H9 (cell line): Measurements from ENCODE around the gene NKIRAS1. TPM values are rescaled to one million over a fixed set of nuclear protein-coding genes. Genes with fewer than 3 reads are reported as not detected.

ENCODE experiments used
- DNase-seq: peaks from one replicate; pipeline ENCODE4 v3.0.0-alpha.2; 2017
- H2AFZ ChIP-seq: one replicate; pipeline ENCODE4 v1.6.1; 2013; ENCODE audit warnings: mild to moderate bottlenecking, low read length, control low read depth, moderate library complexity
- H2AK5ac ChIP-seq: 2 replicates; pipeline ENCODE4 v1.6.1; 2013; ENCODE audit warnings: low read length, control low read depth, mixed read lengths; ENCODE audit not compliant: insufficient read length
- H2BK120ac ChIP-seq: one replicate; pipeline ENCODE4 v1.6.1; 2013; ENCODE audit warnings: low read depth, mild to moderate bottlenecking, low read length, control low read depth, inconsistent platforms; ENCODE audit not compliant: poor library complexity, severe bottlenecking
- H2BK12ac ChIP-seq: 2 replicates; pipeline ENCODE4 v1.6.1; 2013; ENCODE audit warnings: low read length, control low read depth, mixed read lengths, low read depth; ENCODE audit not compliant: insufficient read length
- H2BK15ac ChIP-seq: 2 replicates; pipeline ENCODE4 v1.6.1; 2013; ENCODE audit warnings: low read depth, low read length, control low read depth
- H2BK20ac ChIP-seq: one replicate; pipeline ENCODE4 v1.6.1; 2013; ENCODE audit warnings: low read depth, mild to moderate bottlenecking, low read length, control low read depth, inconsistent platforms; ENCODE audit not compliant: poor library complexity, severe bottlenecking
- H2BK5ac ChIP-seq: 2 replicates; pipeline ENCODE4 v1.6.1; 2013; ENCODE audit warnings: low read length, control low read depth, mixed read lengths; ENCODE audit not compliant: insufficient read length
- H3K14ac ChIP-seq: 2 replicates; pipeline ENCODE4 v1.6.1; 2013; ENCODE audit warnings: low read length, control low read depth; ENCODE audit not compliant: insufficient read depth
- H3K18ac ChIP-seq: 2 replicates; pipeline ENCODE4 v1.6.1; 2013; ENCODE audit warnings: low read depth, mild to moderate bottlenecking, mixed read lengths, low read length, control low read depth; ENCODE audit not compliant: insufficient read length
- H3K23ac ChIP-seq: 2 replicates; pipeline ENCODE4 v1.6.1; 2013; ENCODE audit warnings: low read length, control low read depth, mixed read lengths, low read depth; ENCODE audit not compliant: insufficient read length
- H3K23me2 ChIP-seq: 2 replicates; pipeline ENCODE4 v1.6.1; 2013; ENCODE audit warnings: low read depth, mild to moderate bottlenecking, mixed read lengths, low read length, control low read depth; ENCODE audit not compliant: insufficient read length, poor library complexity, severe bottlenecking
- H3K27ac ChIP-seq: 2 replicates; pipeline ENCODE4 v1.5.1; 2013; ENCODE audit warnings: low read length, control low read depth, mixed read lengths, low read depth; ENCODE audit not compliant: insufficient read length
- H3K27me3 ChIP-seq: 2 replicates; pipeline ENCODE4 v1.6.1; 2013; ENCODE audit warnings: low read length, control low read depth, inconsistent platforms; ENCODE audit not compliant: insufficient read depth
- H3K4ac ChIP-seq: 2 replicates; pipeline ENCODE4 v1.6.1; 2013; ENCODE audit warnings: low read depth, mild to moderate bottlenecking, control low read depth, inconsistent platforms, low read length, moderate library complexity
- H3K4me1 ChIP-seq: 2 replicates; pipeline ENCODE4 v1.6.1; 2013; ENCODE audit warnings: low read length, control low read depth, inconsistent platforms; ENCODE audit not compliant: insufficient read depth
- H3K4me2 ChIP-seq: 2 replicates; pipeline ENCODE4 v1.6.1; 2013; ENCODE audit warnings: low read length, control low read depth, mixed read lengths; ENCODE audit not compliant: insufficient read length, insufficient read depth
- H3K56ac ChIP-seq: 2 replicates; pipeline ENCODE4 v1.6.1; 2013; ENCODE audit warnings: low read depth, mild to moderate bottlenecking, mixed read lengths, low read length, control low read depth; ENCODE audit not compliant: insufficient read length
- H3K79me1 ChIP-seq: 2 replicates; pipeline ENCODE4 v1.6.1; 2013; ENCODE audit warnings: low read depth, mild to moderate bottlenecking, moderate library complexity, low read length, control low read depth, inconsistent platforms; ENCODE audit not compliant: insufficient read depth, poor library complexity, severe bottlenecking
- H3K79me2 ChIP-seq: 2 replicates; pipeline ENCODE4 v1.6.1; 2013; ENCODE audit warnings: low read length, control low read depth, inconsistent platforms; ENCODE audit not compliant: insufficient read depth
- H3K9ac ChIP-seq: 2 replicates; pipeline ENCODE4 v1.6.1; 2013; ENCODE audit warnings: low read length, control low read depth, mixed read lengths; ENCODE audit not compliant: insufficient read length; ENCODE audit errors: extremely low read depth
- H3K9me3 ChIP-seq: one replicate; pipeline ENCODE4 v1.6.1; 2013; ENCODE audit warnings: low read depth, low read length, inconsistent platforms; ENCODE audit not compliant: control insufficient read depth
- H3T11ph ChIP-seq: one replicate; pipeline ENCODE4 v1.6.1; 2013; ENCODE audit warnings: mild to moderate bottlenecking, low read length, control low read depth, inconsistent platforms
- H4K20me1 ChIP-seq: one replicate; pipeline ENCODE4 v1.6.1; 2013; ENCODE audit not compliant: control insufficient read depth, insufficient read length, insufficient read depth
- H4K5ac ChIP-seq: 2 replicates; pipeline ENCODE4 v1.6.1; 2013; ENCODE audit warnings: low read depth, mild to moderate bottlenecking, mixed read lengths, low read length, control low read depth; ENCODE audit not compliant: insufficient read length
- H4K8ac ChIP-seq: replicated peaks from 2 replicates; pipeline ENCODE4 v1.6.1; 2013; ENCODE audit warnings: low read length, control low read depth, mixed read lengths, low read depth; ENCODE audit not compliant: insufficient read length
- H4K91ac ChIP-seq: 2 replicates; pipeline ENCODE4 v1.6.1; 2013; ENCODE audit warnings: low read depth, mild to moderate bottlenecking, moderate library complexity, mixed read lengths, low read length, control low read depth; ENCODE audit not compliant: insufficient read length
- H3K27ac Mint-ChIP-seq, 3 experiments: 2 replicates in 2 of 3; 3 replicates in 1 of 3; pipeline ENCODE4 v1.8.0; 2020 to 2021; ENCODE audit warnings: mixed read lengths in 3 of 3, mild to moderate bottlenecking in 1 of 3, moderate library complexity in 1 of 3
- H3K27me3 Mint-ChIP-seq: 2 replicates; pipeline ENCODE4 v1.8.0; 2021; ENCODE audit warnings: low read depth, mild to moderate bottlenecking, moderate library complexity, mixed read lengths
- H3K36me3 Mint-ChIP-seq, 3 experiments: 2 replicates in 2 of 3; 3 replicates in 1 of 3; pipeline ENCODE4 v1.8.0; 2020 to 2021; ENCODE audit warnings: low read depth in 3 of 3, mixed read lengths in 3 of 3; ENCODE audit not compliant: insufficient read depth in 1 of 3
- H3K4me1 Mint-ChIP-seq, 2 experiments: 2 replicates each; pipeline ENCODE4 v1.8.0; 2020; ENCODE audit warnings: mixed read lengths in 2 of 2
- H3K4me3 Mint-ChIP-seq, 2 experiments: 2 replicates in 1 of 2; 3 replicates in 1 of 2; pipeline ENCODE4 v1.8.0; 2020 to 2021; ENCODE audit warnings: mild to moderate bottlenecking in 2 of 2, mixed read lengths in 2 of 2, moderate library complexity in 1 of 2
- H3K9me3 Mint-ChIP-seq, 2 experiments: 2 replicates in 1 of 2; 3 replicates in 1 of 2; pipeline ENCODE4 v1.8.0; 2020; ENCODE audit warnings: mild to moderate bottlenecking in 2 of 2, mixed read lengths in 2 of 2, moderate library complexity in 1 of 2
- CTCF ChIP-seq: fragments of 200-600 bp; sonication (generic); conservative IDR thresholded peaks from 3 replicates; pipeline ENCODE4 v1.8.0; 2021; ENCODE audit warnings: antibody characterized with exemption, mild to moderate bottlenecking
- WGBS: extraction: QIAGEN DNeasy Blood & Tissue Kit; methylation state at CpG from one replicate; pipeline ENCODE4 v1.1.7; 2013; ENCODE audit warnings: missing lambda C conversion rate, low lambda C conversion rate, mixed read lengths; ENCODE audit not compliant: insufficient read length; ENCODE audit errors: extremely low coverage; 5-methylcytosine and 5-hydroxymethylcytosine counted together
- total RNA-seq: library from RNA; stranded (reverse); gene quantifications from 2 replicates; pipeline ENCODE4 v1.2.1, GENCODE V29; 2021

NKIRAS1 gene
- total RNA-seq, 1 experiment from 2014 or later: 6.1 TPM

GRCh38 chr3:23877329-23877980, 39.3 kb downstream of the NKIRAS1 start:
- Histone ChIP-seq H4K91ac (no peak overlapping the region), H4K5ac (no peak overlapping the region), H3K27me3 (no peaks in the 10 kb centered on the region), H3T11ph (no peak overlapping the region), H3K79me1 (no peaks in the 10 kb centered on the region), H3K4me1 (peaks cover 2% of the 10 kb centered on the region; the same call in 1 of the 2 replicates), H3K9ac (no peak overlapping the region), H3K23me2 (no peaks in the 10 kb centered on the region), H3K27ac (no peak overlapping the region), H3K4me2 (no peak overlapping the region), H3K56ac (no peak overlapping the region), H3K14ac (no peak overlapping the region), H3K9me3 (no peaks in the 10 kb centered on the region), H4K8ac (no peak overlapping the region), H3K79me2 (peaks cover 5% of the 10 kb centered on the region; the same call in 1 of the 2 replicates), H2BK20ac (no peak overlapping the region), H3K18ac (no peak overlapping the region), H2BK12ac (no peak overlapping the region), H2AFZ (no peak overlapping the region), H3K4ac (no peak overlapping the region), H2BK120ac (no peak overlapping the region), H2BK5ac (no peak overlapping the region), H2AK5ac (no peak overlapping the region), H2BK15ac (no peak overlapping the region), H4K20me1 (no peaks in the 10 kb centered on the region), H3K23ac (no peak overlapping the region)
- H3K27ac Mint-ChIP-seq: no peak overlapping the region
- H3K9me3 Mint-ChIP-seq: peaks cover 13 to 28% of the 10 kb centered on the region in 2 experiments
- WGBS: no CpG with 5 or more reads among the region's 5 CpGs
- peaks cover 34 to 49% (median 49%) of the 10 kb centered on the region in 3 experiments for H3K36me3 Mint-ChIP-seq
- no peaks in the 10 kb centered on the region for H3K27me3 Mint-ChIP-seq
- DNase-seq: no peak
- H3K4me1 Mint-ChIP-seq: peaks cover 19 to 23% of the 10 kb centered on the region in 2 experiments
- no peak for TF ChIP-seq CTCF
- no peak overlapping the region for H3K4me3 Mint-ChIP-seq
